Right lobe of liver (tissue), 6 donors: ENCODE results near the gene TMEM119. TPM values are rescaled to one million over a fixed set of nuclear protein-coding genes. Genes with fewer than 3 reads are reported as not detected.

Source experiments
- ATAC-seq, 4 donors: fragments of 200-7000 bp; cut with Tn5 transposase; one replicate each; pipeline ENCODE4 v1.9.1; 2020; ENCODE audit warnings: mild to moderate bottlenecking in 4 of 4, moderate library complexity in 4 of 4
- DNase-seq, 3 donors: peaks; one replicate each; pipeline ENCODE4 v3.0.0-alpha.2; 2020
- H3K27ac ChIP-seq, 3 donors: fragments of 200-600 bp; one replicate each; pipeline ENCODE4 v1.8.0; 2022
- H3K27me3 ChIP-seq, 2 donors: fragments of 200-600 bp; one replicate each; pipeline ENCODE4 v1.8.0; 2022
- H3K36me3 ChIP-seq, 4 donors: fragments of 200-600 bp; sonication (generic) in 1 of 4; one replicate each; pipeline versions ENCODE4 v1.5.1 to v1.8.0; 2017 to 2022; ENCODE audit warnings: control low read depth in 1 of 4
- H3K4me1 ChIP-seq, 4 donors: fragments of 200-600 bp; sonication (generic) in 1 of 4; one replicate each; pipeline versions ENCODE4 v1.5.1 to v1.8.0; 2017 to 2022; ENCODE audit warnings: control low read depth in 1 of 4
- H3K4me3 ChIP-seq, 3 donors: fragments of 200-600 bp; one replicate each; pipeline ENCODE4 v1.8.0; 2022
- H3K9me3 ChIP-seq, 4 donors: fragments of 200-600 bp; sonication (generic) in 1 of 4; one replicate each; pipeline versions ENCODE4 v1.5.1 to v1.8.0; 2017 to 2022; ENCODE audit warnings: control low read depth in 1 of 4
- CTCF ChIP-seq, 4 donors: fragments of 200-600 bp in 3 of 4; fragments of 450-650 bp in 1 of 4; IDR thresholded peaks; one replicate each; pipeline versions ENCODE4 v1.5.1 to v1.8.0; 2016 to 2022; ENCODE audit warnings: antibody characterized with exemption in 4 of 4, mild to moderate bottlenecking in 2 of 4
- POLR2A ChIP-seq: fragments of 450-650 bp; IDR thresholded peaks from one replicate; pipeline ENCODE4 v1.6.1; 2017; ENCODE audit warnings: antibody characterized with exemption, mild to moderate bottlenecking
- WGBS: methylation state at CpG from one replicate; pipeline ENCODE4 v1.1.6; 2018; ENCODE audit warnings: low coverage, low lambda C conversion rate; ENCODE audit not compliant: insufficient coverage; ENCODE audit errors: missing lambda C conversion rate; 5-methylcytosine and 5-hydroxymethylcytosine counted together
- intact Hi-C, 2 donors: fragments of 100-400 bp; cut with DNase I; formaldehyde crosslinking; loops; one replicate each; pipeline versions ENCODE4 v1.11.2 to v1.14.1; 2022
- total RNA-seq, 6 experiments: library from RNA; depleted of rRNA in 2 of 6; stranded (reverse); fragments of >200 nt in 2 of 6; fragmentation: NEBNext Ultra II Directional in 3 of 6; extraction: Animal tissue kit (Norgen Biotek cat#: 25700) in 3 of 6; gene quantifications; one replicate each; pipeline versions ENCODE4 v1.1.0 to v1.2.4, GENCODE V29; 2016 to 2023
- donor health status: DM: no; HTN: yes; CAD: no.
- donor health status: DM: no; HTN: no; CAD: no.
- donor health status: DM: no; HTN: no; CAD: no.
- donor health status: DM: no; HTN: yes; CAD: no.
- donor health status: DM: no; HTN: yes; CAD: no.

TMEM119 gene
- total RNA-seq, 6 experiments from 2014 or later = 0.09 to 0.38 (median 0.22) TPM; not detected in 2

DNA sequence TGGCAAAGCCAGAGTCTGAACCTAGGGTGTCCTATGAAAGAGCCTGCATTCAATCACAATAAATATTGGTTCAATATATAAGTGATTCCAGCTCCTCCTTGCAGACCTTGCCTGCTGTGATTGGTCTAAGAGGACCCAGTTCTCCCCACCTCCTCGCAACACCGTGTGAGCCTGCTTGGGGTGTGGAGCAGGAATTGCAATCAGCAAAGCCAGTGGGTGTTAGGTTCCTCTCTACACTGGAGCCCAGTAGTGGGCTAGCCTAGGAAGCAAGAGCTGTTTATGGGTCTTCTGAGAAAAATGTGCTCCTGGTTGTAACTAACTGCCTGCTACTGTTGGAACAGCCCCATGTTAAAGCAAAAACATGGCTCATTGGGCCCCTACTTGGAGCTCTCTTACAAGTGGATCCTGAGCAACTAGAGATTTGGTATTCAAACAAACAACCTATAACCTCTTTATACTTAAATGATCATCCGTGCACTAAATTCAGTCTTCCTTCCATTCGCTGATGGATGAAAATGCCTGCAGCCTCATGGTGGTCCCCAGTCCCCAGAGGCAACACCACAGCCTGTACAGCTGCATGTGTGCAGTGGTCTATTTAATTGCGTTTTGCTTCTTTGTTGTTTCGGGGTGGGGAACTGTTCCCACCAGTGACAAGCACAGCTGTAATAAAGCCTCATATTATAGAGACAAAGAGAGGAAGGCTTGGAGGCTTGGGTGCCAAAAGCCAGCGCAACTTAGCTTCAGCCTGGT is 39.5 kb upstream of the TMEM119 start:
- H3K9me3 ChIP-seq = no peaks in the 10 kb centered on the region
- 71% methylated on average over 6 of the region's 7 CpGs for WGBS
- no peaks in the 10 kb centered on the region for H3K36me3 ChIP-seq
- H3K27ac ChIP-seq = no peak overlapping the region
- no peaks in the 10 kb centered on the region for H3K27me3 ChIP-seq
- no peak for TF ChIP-seq POLR2A
- TF ChIP-seq CTCF (IDR thresholded peaks at IDR 0.05) = no peak
- DNase-seq = no peak
- H3K4me1 ChIP-seq = no peaks in the 10 kb centered on the region
- H3K4me3 ChIP-seq = no peak overlapping the region
- intact Hi-C loops = no loop called here
- no peak for ATAC-seq

GRCh38 chr12:108635997-108636808 is 38.3 kb upstream of the TMEM119 start:
- Histone ChIP-seq H3K4me1 (no peaks in the 10 kb centered on the region), H3K27me3 (no peaks in the 10 kb centered on the region), H3K9me3 (no peaks in the 10 kb centered on the region), H3K27ac (no peak overlapping the region), H3K4me3 (no peak overlapping the region), H3K36me3 (no peaks in the 10 kb centered on the region)
- TF ChIP-seq CTCF (IDR thresholded peaks at IDR 0.05) = no peak
- TF ChIP-seq POLR2A = no peak
- WGBS = 73% methylated on average over 6 of the region's 6 CpGs
- no peak for DNase-seq
- ATAC-seq = no peak
- intact Hi-C loops = no loop called here

GRCh38 chr12:108635201-108635996 is 37.5 kb upstream of the TMEM119 start:
- peak overlapping the region in 2 of 3 donors; percentile 38 to 49 for H3K27ac ChIP-seq
- 33% methylated on average over 11 of the region's 15 CpGs for WGBS
- no peak overlapping the region for H3K4me3 ChIP-seq
- no peaks in the 10 kb centered on the region for H3K36me3 ChIP-seq
- ATAC-seq (peak in 3 of 4 donors; percentile 6 to 20 (median 11)), DNase-seq (no peak)
- intact Hi-C loops = no loop called here
- H3K27me3 ChIP-seq = no peaks in the 10 kb centered on the region
- TF ChIP-seq POLR2A (peak; percentile 17), CTCF (IDR thresholded peaks at IDR 0.05) (no peak)
- no peaks in the 10 kb centered on the region for H3K9me3 ChIP-seq
- no peaks in the 10 kb centered on the region for H3K4me1 ChIP-seq

- no peaks in the 10 kb centered on the region for H3K4me1 ChIP-seq
- DNase-seq = peak in 1 of 3 donors; percentile 42
- no peaks in the 10 kb centered on the region for H3K36me3 ChIP-seq
- no peaks in the 10 kb centered on the region for H3K9me3 ChIP-seq
- 50% methylated on average over 4 of the region's 4 CpGs for WGBS
- H3K27ac ChIP-seq = peak overlapping the region in 1 of 3 donors; percentile 65
- peak; percentile 11 to 20 (median 18) for ATAC-seq
- no peak for TF ChIP-seq POLR2A
- TF ChIP-seq CTCF (IDR thresholded peaks at IDR 0.05) = no peak
- intact Hi-C loops = no loop called here
- no peaks in the 10 kb centered on the region for H3K27me3 ChIP-seq
- no peak overlapping the region for H3K4me3 ChIP-seq
These were observed 36.5 kb upstream of the TMEM119 start for GRCh38 chr12:108634341-108634751.
